ENCODE data around the gene BZW1. TPM values are rescaled to one million over a fixed set of nuclear protein-coding genes. Genes with fewer than 3 reads are reported as not detected.

BZW1 gene
- total and polyA plus RNA-seq, 2 donors from 2014 or later = 50.5 to 188 TPM

GRCh38 chr2:200871151-200871550 is 59.4 kb downstream of the BZW1 start:
- Histone ChIP-seq H3K27me3 (ENCODE audit: control insufficient read depth, insufficient read depth, low read length) (no peaks in the 10 kb centered on the region), H3K4me3 (ENCODE audit: low read length in 3 of 3) (no peak overlapping the region), H3K9ac (ENCODE audit: low read length in 3 of 3) (no peak overlapping the region), H3K36me3 (ENCODE audit: control insufficient read depth in 2 of 3, insufficient read depth in 3 of 3, low read length in 3 of 3) (peaks cover 3 to 8% (median 8%) of the 10 kb centered on the region in 3 donors), H3K27ac (ENCODE audit: low read depth in 2 of 2, low read length in 2 of 2) (no peak overlapping the region), H3K4me1 (ENCODE audit: control insufficient read depth in 2 of 3, insufficient read depth in 2 of 3, low read depth in 1 of 3, low read length in 3 of 3) (no peaks in the 10 kb centered on the region), H3K9me3 (ENCODE audit: control insufficient read depth in 2 of 3, insufficient read depth in 1 of 3, low read length in 3 of 3) (no peaks in the 10 kb centered on the region)
- TF ChIP-seq CTCF (IDR thresholded peaks at IDR 0.05; ENCODE audit: borderline replicate concordance, extremely low read depth, insufficient read depth) = no peak
- intact Hi-C loops (cut with DNase I) = no loop called here
- FAIRE-seq (no peak), DNase-seq (no peak)

DNA sequence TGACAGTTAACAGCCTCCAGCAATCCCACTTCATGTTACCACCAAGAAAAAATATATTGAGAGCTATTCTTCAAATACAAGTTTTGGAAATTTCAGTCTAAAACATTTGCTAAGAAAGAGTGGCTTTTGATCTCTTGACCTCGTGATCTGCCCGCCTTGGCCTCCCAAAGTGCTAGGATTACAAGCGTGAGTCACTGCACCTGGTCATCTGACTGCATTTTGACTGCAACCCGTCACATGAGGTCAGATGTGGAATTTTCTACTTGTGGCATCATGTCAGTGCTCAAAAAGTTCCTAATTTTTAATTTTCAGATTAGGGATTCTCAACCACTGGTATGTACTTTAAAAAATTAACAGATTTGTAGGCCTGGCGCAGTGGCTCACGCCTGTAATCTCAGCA is 61.9 kb downstream of the BZW1 start:
- intact Hi-C loops (cut with DNase I) = no loop called here

More for the DNA sequence above, 61.9 kb downstream of the BZW1 start:
- H3K27ac ChIP-seq (ENCODE audit: low read depth in 2 of 2, low read length in 2 of 2) = no peak overlapping the region
- H3K36me3 ChIP-seq (ENCODE audit: control insufficient read depth in 2 of 3, insufficient read depth in 3 of 3, low read length in 3 of 3) = peaks cover 7 to 8% (median 8%) of the 10 kb centered on the region in 3 donors
- no peak for FAIRE-seq
- H3K27me3 ChIP-seq (ENCODE audit: control insufficient read depth, insufficient read depth, low read length) = no peaks in the 10 kb centered on the region
- no peak for TF ChIP-seq CTCF (IDR thresholded peaks at IDR 0.05; ENCODE audit: borderline replicate concordance, extremely low read depth, insufficient read depth)
- H3K9me3 ChIP-seq (ENCODE audit: control insufficient read depth in 2 of 3, insufficient read depth in 1 of 3, low read length in 3 of 3) = no peaks in the 10 kb centered on the region
- no peaks in the 10 kb centered on the region for H3K4me1 ChIP-seq (ENCODE audit: control insufficient read depth in 2 of 3, insufficient read depth in 2 of 3, low read depth in 1 of 3, low read length in 3 of 3)
- H3K4me3 ChIP-seq (ENCODE audit: low read length in 3 of 3) = no peak overlapping the region
- DNase-seq = no peak
- H3K9ac ChIP-seq (ENCODE audit: low read length in 3 of 3) = no peak overlapping the region

Other genes with a start within 250 kb of the BZW1 start
- gene AOX1, start 225.9 kb upstream of the BZW1 start, total RNA-seq = 38.6 TPM
- gene AOX1, start 225.9 kb upstream of the BZW1 start, polyA plus RNA-seq (ENCODE audit: insufficient read depth, low read depth, low replicate concordance) = 43.7 TPM
- gene CLK1, start 52.7 kb downstream of the BZW1 start, total RNA-seq = 108 TPM
- 91.4 TPM for gene CLK1, start 52.7 kb downstream of the BZW1 start, polyA plus RNA-seq (ENCODE audit: insufficient read depth, low read depth, low replicate concordance)
- 26.7 TPM for gene PPIL3, start 77.2 kb downstream of the BZW1 start, total RNA-seq
- gene PPIL3, start 77.2 kb downstream of the BZW1 start, polyA plus RNA-seq (ENCODE audit: insufficient read depth, low read depth, low replicate concordance) = 27.0 TPM
- 24.6 TPM for gene NIF3L1, start 77.5 kb downstream of the BZW1 start, total RNA-seq
- gene NIF3L1, start 77.5 kb downstream of the BZW1 start, polyA plus RNA-seq (ENCODE audit: insufficient read depth, low read depth, low replicate concordance) = 29.7 TPM
- 26.0 TPM for gene ORC2, start 151.8 kb downstream of the BZW1 start, total RNA-seq
- gene ORC2, start 151.8 kb downstream of the BZW1 start, polyA plus RNA-seq (ENCODE audit: insufficient read depth, low read depth, low replicate concordance) = 7.4 TPM

Data from kidney (tissue), 14 donors.